SU-DHL-6 (cell line): ENCODE results near the gene SIGLEC6.

Experiments used
- H2AFZ ChIP-seq: fragments of 200-600 bp; sonication (generic); 2 replicates; pipeline ENCODE4 v1.6.1; 2014; ENCODE audit warnings: low read depth, mild to moderate bottlenecking, moderate library complexity, mixed read lengths, antibody characterized with exemption, low read length; ENCODE audit not compliant: severe bottlenecking
- H3F3A ChIP-seq: fragments of 200-600 bp; shearing (Covaris generic); 2 replicates; pipeline ENCODE4 v1.6.0; 2016; ENCODE audit warnings: antibody characterized with exemption, mild to moderate bottlenecking; ENCODE audit not compliant: insufficient read depth
- H3K27ac ChIP-seq: fragments of 200-600 bp; sonication (generic); 2 replicates; pipeline ENCODE4 v1.5.1; 2016; ENCODE audit warnings: low read depth, mild to moderate bottlenecking, low read length, moderate library complexity, mixed read lengths
- H3K27me3 ChIP-seq: fragments of 200-600 bp; sonication (generic), shearing (Covaris generic); 2 replicates; pipeline ENCODE4 v1.6.0; 2014; ENCODE audit warnings: mild to moderate bottlenecking, low read length
- H3K36me3 ChIP-seq: fragments of 200-600 bp; sonication (generic); 2 replicates; pipeline ENCODE4 v1.6.1; 2014; ENCODE audit warnings: mild to moderate bottlenecking, low read length, mixed read lengths
- H3K4me2 ChIP-seq: fragments of 300-600, 200-600 bp; shearing (Covaris generic), sonication (generic); 2 replicates; pipeline ENCODE4 v1.6.0; 2014; ENCODE audit warnings: low read length, low read depth, mild to moderate bottlenecking; ENCODE audit not compliant: poor library complexity, severe bottlenecking
- H3K4me3 ChIP-seq: fragments of 200-600 bp; sonication (generic); 2 replicates; pipeline ENCODE4 v1.5.1; 2014; ENCODE audit warnings: antibody characterized with exemption, low read length, mild to moderate bottlenecking, mixed read lengths; ENCODE audit not compliant: insufficient read depth, poor library complexity, severe bottlenecking
- H3K79me2 ChIP-seq: fragments of 200-600 bp; sonication (generic); 2 replicates; pipeline ENCODE4 v1.6.1; 2014; ENCODE audit warnings: mild to moderate bottlenecking, low read length, moderate library complexity; ENCODE audit not compliant: insufficient read depth
- H3K9ac ChIP-seq: fragments of 200-600 bp; sonication (generic); 2 replicates; pipeline ENCODE4 v1.7.0; 2014; ENCODE audit warnings: mild to moderate bottlenecking, low read length
- H3K9me2 ChIP-seq: fragments of 200-600 bp; sonication (generic); replicated peaks from 2 replicates; pipeline ENCODE4 v1.6.1; 2014; ENCODE audit warnings: low read length; ENCODE audit not compliant: insufficient read depth
- H3K9me3 ChIP-seq: fragments of 200-600 bp; sonication (generic); 2 replicates; pipeline ENCODE4 v1.6.1; 2014; ENCODE audit warnings: low read length, mixed read lengths; ENCODE audit not compliant: insufficient read depth
- H4K20me1 ChIP-seq: fragments of 200-600 bp; sonication (generic); 2 replicates; pipeline ENCODE4 v1.6.1; 2014; ENCODE audit warnings: low read depth, mild to moderate bottlenecking, antibody characterized with exemption, low read length, moderate library complexity, mixed read lengths
- EZH2phosphoT487 ChIP-seq: fragments of 200-600 bp; sonication (generic), shearing (Covaris generic); conservative IDR thresholded peaks from 2 replicates; pipeline ENCODE4 v1.6.1; 2018; ENCODE audit warnings: mild to moderate bottlenecking, antibody characterized with exemption, low read length, moderate library complexity, mixed read lengths
- TF ChIP-seq, protein P1 (sequence below): fragments of 200-600 bp; sonication (generic); IDR thresholded peaks from one replicate; pipeline ENCODE4 v1.5.1; 2017; ENCODE audit warnings: antibody characterized with exemption, mild to moderate bottlenecking, low read length, moderate library complexity; ENCODE audit not compliant: insufficient read depth, poor library complexity, severe bottlenecking

Gene SIGLEC6

DNA sequence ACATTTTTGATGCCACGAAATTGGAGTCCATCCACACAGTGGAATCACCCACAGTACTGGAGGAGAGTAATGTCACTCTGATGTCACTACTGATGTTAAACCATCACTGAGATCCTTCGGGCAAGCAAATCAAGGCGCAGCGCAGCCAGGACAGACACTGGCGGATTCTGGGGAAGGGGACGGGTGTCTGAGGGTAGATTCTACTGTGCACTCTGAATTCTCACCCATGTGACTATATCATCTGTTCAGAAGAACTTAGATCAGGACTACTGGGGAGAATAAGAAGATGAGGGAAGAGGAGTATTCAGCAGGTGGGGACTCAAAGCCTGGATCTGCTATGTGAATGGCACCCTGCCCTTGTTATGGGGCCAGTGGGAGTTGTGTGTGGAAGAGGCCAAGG is 12.6 kb upstream of the SIGLEC6 start:
- H3K9ac ChIP-seq, result no peak overlapping the region
- H4K20me1 ChIP-seq, result no peaks in the 10 kb centered on the region
- H3K27me3 ChIP-seq, result no peaks in the 10 kb centered on the region
- H3K9me3 ChIP-seq, result no peaks in the 10 kb centered on the region
- no peaks in the 10 kb centered on the region for H3K79me2 ChIP-seq
- H3K9me2 ChIP-seq, result no peaks in the 10 kb centered on the region
- no peak overlapping the region for H2AFZ ChIP-seq
- H3K36me3 ChIP-seq, result no peaks in the 10 kb centered on the region
- H3F3A ChIP-seq, result no peaks in the 10 kb centered on the region
- H3K4me3 ChIP-seq, result no peak overlapping the region
- no peak overlapping the region for H3K4me2 ChIP-seq
- TF ChIP-seq, protein P1, sequence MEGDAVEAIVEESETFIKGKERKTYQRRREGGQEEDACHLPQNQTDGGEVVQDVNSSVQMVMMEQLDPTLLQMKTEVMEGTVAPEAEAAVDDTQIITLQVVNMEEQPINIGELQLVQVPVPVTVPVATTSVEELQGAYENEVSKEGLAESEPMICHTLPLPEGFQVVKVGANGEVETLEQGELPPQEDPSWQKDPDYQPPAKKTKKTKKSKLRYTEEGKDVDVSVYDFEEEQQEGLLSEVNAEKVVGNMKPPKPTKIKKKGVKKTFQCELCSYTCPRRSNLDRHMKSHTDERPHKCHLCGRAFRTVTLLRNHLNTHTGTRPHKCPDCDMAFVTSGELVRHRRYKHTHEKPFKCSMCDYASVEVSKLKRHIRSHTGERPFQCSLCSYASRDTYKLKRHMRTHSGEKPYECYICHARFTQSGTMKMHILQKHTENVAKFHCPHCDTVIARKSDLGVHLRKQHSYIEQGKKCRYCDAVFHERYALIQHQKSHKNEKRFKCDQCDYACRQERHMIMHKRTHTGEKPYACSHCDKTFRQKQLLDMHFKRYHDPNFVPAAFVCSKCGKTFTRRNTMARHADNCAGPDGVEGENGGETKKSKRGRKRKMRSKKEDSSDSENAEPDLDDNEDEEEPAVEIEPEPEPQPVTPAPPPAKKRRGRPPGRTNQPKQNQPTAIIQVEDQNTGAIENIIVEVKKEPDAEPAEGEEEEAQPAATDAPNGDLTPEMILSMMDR, result no peak
- no peak for TF ChIP-seq EZH2phosphoT487
- no peak overlapping the region for H3K27ac ChIP-seq

DNA sequence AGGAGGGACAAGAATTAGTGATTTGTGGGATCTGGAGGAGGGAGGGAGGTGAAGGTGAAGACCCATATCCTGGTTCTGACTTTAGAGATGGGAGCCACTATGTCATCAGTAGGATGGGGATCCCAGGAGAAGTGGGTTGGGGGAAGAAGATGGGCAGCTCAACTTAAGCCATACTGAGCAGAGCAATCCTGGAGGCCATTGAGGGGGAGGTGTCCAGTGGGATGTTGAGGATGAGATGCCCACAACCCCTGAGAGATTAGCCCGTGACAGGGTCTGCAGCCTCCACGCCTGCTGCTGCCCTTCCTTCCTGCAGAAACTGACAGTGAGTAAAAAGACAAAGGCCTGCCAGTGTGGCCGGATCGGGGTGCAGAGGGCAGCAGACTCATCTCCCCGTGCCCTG is 11.2 kb upstream of the SIGLEC6 start:
- no peak overlapping the region for H3K4me2 ChIP-seq
- no peak overlapping the region for H3K27ac ChIP-seq
- H4K20me1 ChIP-seq, result no peaks in the 10 kb centered on the region
- H3K9me3 ChIP-seq, result no peaks in the 10 kb centered on the region
- H3K79me2 ChIP-seq, result no peaks in the 10 kb centered on the region
- H3K9ac ChIP-seq, result no peak overlapping the region
- no peak overlapping the region for H2AFZ ChIP-seq
- H3K27me3 ChIP-seq, result no peaks in the 10 kb centered on the region
- no peak overlapping the region for H3K4me3 ChIP-seq
- TF ChIP-seq EZH2phosphoT487, result no peak
- TF ChIP-seq, protein P1, result no peak
- no peaks in the 10 kb centered on the region for H3F3A ChIP-seq
- no peaks in the 10 kb centered on the region for H3K9me2 ChIP-seq
- no peaks in the 10 kb centered on the region for H3K36me3 ChIP-seq

DNA sequence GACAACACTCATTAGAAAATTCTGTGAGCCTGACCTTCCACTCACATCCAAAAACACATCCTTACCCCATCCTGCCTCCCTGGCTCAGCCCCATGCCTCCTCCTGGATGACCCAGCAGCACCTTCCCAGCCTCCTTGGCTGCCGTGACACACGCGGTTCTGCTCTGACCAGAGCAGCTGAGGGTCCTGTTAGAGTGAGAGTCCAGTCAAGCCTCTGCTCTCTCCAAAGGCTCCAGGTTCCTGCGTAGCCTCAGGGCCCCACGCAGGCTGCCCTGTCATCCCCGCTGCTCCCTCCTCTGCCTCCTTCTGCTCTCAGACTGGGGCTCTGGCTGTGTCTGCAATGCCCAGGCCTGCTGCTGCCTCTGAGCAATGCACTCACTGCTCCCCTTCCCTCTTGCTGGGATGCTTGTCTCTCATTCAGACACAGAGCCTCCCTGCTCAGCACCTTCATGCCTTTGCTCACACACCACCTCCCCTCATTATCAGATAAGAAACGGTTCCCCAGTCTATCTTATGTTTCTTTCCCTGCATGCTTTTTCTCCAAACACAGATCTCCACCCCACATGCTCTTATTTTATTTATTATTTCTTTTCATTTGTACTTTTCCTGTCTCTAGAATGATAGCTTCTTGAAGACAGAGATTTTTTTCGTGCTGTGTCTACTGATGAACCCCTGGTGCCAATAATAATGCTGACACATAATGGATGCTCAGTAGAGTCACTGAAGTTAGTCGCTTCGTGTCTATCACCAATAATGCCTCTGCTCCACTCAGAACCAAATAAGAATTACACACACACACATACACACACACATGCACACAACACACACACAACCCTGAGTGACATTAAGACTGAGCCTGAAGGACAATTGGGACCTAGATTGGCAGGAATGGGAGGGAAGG is 10.2 kb upstream of the SIGLEC6 start:
- H3K4me3 ChIP-seq, result no peak overlapping the region
- no peak for TF ChIP-seq EZH2phosphoT487
- TF ChIP-seq, protein P1, result no peak
- no peaks in the 10 kb centered on the region for H3K9me2 ChIP-seq
- H3F3A ChIP-seq, result no peaks in the 10 kb centered on the region
- H3K4me2 ChIP-seq, result no peak overlapping the region
- no peak overlapping the region for H2AFZ ChIP-seq
- H3K9ac ChIP-seq, result no peak overlapping the region
- no peaks in the 10 kb centered on the region for H3K36me3 ChIP-seq
- H3K27ac ChIP-seq, result no peak overlapping the region
- H3K79me2 ChIP-seq, result no peaks in the 10 kb centered on the region
- H4K20me1 ChIP-seq, result no peaks in the 10 kb centered on the region
- H3K9me3 ChIP-seq, result no peaks in the 10 kb centered on the region
- H3K27me3 ChIP-seq, result no peaks in the 10 kb centered on the region
